PC-3 (cell line): Measurements from ENCODE around the gene ANKRD27. TPM values are rescaled to one million over a fixed set of nuclear protein-coding genes. Genes with fewer than 3 reads are reported as not detected.

ENCODE experiments used
- ATAC-seq: fragments of 200-7000 bp; cut with Tn5 transposase; 2 replicates; pipeline ENCODE4 v1.9.1; 2020; ENCODE audit warnings: mild to moderate bottlenecking, moderate library complexity
- BruUV-seq: library from RNA; stranded (reverse); fragments of 400-500 nt; replicated peaks from 2 replicates; lab custom pipeline; 2021; lab: Mats Ljungman, UMichigan
- CTCF ChIA-PET: fragments of 300-600 bp; sonication (Branson Sonifier 250); formaldehyde crosslinking; loops from one replicate; lab custom pipeline; 2022; ENCODE audit warnings: antibody characterized with exemption; lab: Charles Lee
- POLR2A ChIA-PET: fragments of 300-600 bp; sonication (Branson Sonifier 250); formaldehyde crosslinking; loops from one replicate; lab custom pipeline; 2022; ENCODE audit warnings: antibody characterized with exemption; ENCODE audit not compliant: unreplicated experiment; lab: Charles Lee
- DNase-seq: peaks from one replicate; pipeline ENCODE4 v3.0.0-alpha.2; 2015
- H2AFZ ChIP-seq: fragments of 300-600 bp; sonication (generic); 2 replicates; pipeline ENCODE4 v1.6.0; 2016; ENCODE audit warnings: antibody characterized with exemption, low read length
- H3F3A ChIP-seq: fragments of 300-600 bp; sonication (generic); one replicate; pipeline ENCODE4 v1.6.0; 2017; ENCODE audit warnings: antibody characterized with exemption, low read length, control low read depth, mild to moderate bottlenecking; ENCODE audit not compliant: unreplicated experiment
- H3K27ac ChIP-seq: fragments of 300-600 bp; sonication (generic); 2 replicates; pipeline ENCODE4 v1.5.1; 2016; ENCODE audit warnings: mild to moderate bottlenecking, low read length
- H3K27me3 ChIP-seq: fragments of 300-600 bp; sonication (generic); 2 replicates; pipeline ENCODE4 v1.6.1; 2016; ENCODE audit warnings: low read length, mixed read lengths
- H3K36me3 ChIP-seq: fragments of 300-600 bp; sonication (generic); 2 replicates; pipeline ENCODE4 v1.6.1; 2016; ENCODE audit warnings: low read depth, mixed run types, low read length, mixed read lengths
- H3K4me1 ChIP-seq: fragments of 300-600 bp; sonication (generic); 2 replicates; pipeline ENCODE4 v1.5.1; 2016; ENCODE audit warnings: low read length; ENCODE audit not compliant: insufficient read depth
- H3K4me2 ChIP-seq: fragments of 300-600 bp; sonication (generic); 2 replicates; pipeline ENCODE4 v1.6.0; 2016; ENCODE audit warnings: low read length
- H3K4me3 ChIP-seq: fragments of 300-600 bp; sonication (generic); 2 replicates; pipeline ENCODE4 v1.5.1; 2016; ENCODE audit warnings: mild to moderate bottlenecking, low read length, mixed read lengths
- H3K79me2 ChIP-seq: fragments of 300-600 bp; sonication (generic); 2 replicates; pipeline ENCODE4 v1.6.1; 2017; ENCODE audit warnings: low read length, mixed read lengths
- H3K9ac ChIP-seq: fragments of 300-600 bp; sonication (generic); 2 replicates; pipeline ENCODE4 v1.6.0; 2016; ENCODE audit warnings: mild to moderate bottlenecking, low read length
- H3K9me2 ChIP-seq: fragments of 300-600 bp; sonication (generic); replicated peaks from 2 replicates; pipeline ENCODE4 v1.6.1; 2016; ENCODE audit warnings: mixed run types, low read length, mixed read lengths
- H3K9me3 ChIP-seq: fragments of 300-600 bp; sonication (generic); 2 replicates; pipeline ENCODE4 v1.6.1; 2016; ENCODE audit warnings: low read length, mixed read lengths
- H4K20me1 ChIP-seq: fragments of 300-600 bp; sonication (generic); 2 replicates; pipeline ENCODE4 v1.6.1; 2016; ENCODE audit warnings: low read length, mixed read lengths
- EZH2 ChIP-seq: fragments of 300-600 bp; sonication (generic); IDR thresholded peaks from one replicate; pipeline ENCODE4 v1.6.1; 2017; ENCODE audit warnings: antibody characterized with exemption, mild to moderate bottlenecking, low read length; ENCODE audit not compliant: unreplicated experiment
- EZH2phosphoT487 ChIP-seq: fragments of 300-600 bp; sonication (generic); IDR thresholded peaks from 2 replicates; pipeline ENCODE4 v1.6.1; 2018; ENCODE audit warnings: mild to moderate bottlenecking, antibody characterized with exemption, low read length, borderline replicate concordance
- intact Hi-C: fragments of 100-400 bp; cut with micrococcal nuclease; formaldehyde crosslinking; loops from 2 replicates; pipeline ENCODE4 v1.9.0; 2023
- total RNA-seq: library from RNA; depleted of rRNA; stranded (reverse); fragments of >200 nt; gene quantifications from 2 replicates; pipeline ENCODE4 v1.2.3, GENCODE V29; 2014
- TF ChIP-seq, protein P1 (sequence below): fragments of 300-600 bp; sonication (generic); conservative IDR thresholded peaks from 2 replicates; pipeline ENCODE4 v1.5.1; 2017; ENCODE audit warnings: antibody characterized with exemption, low read depth, mild to moderate bottlenecking, low read length

Gene ANKRD27
- total RNA-seq, 1 experiment from 2014 or later, result 14.3 TPM

DNA sequence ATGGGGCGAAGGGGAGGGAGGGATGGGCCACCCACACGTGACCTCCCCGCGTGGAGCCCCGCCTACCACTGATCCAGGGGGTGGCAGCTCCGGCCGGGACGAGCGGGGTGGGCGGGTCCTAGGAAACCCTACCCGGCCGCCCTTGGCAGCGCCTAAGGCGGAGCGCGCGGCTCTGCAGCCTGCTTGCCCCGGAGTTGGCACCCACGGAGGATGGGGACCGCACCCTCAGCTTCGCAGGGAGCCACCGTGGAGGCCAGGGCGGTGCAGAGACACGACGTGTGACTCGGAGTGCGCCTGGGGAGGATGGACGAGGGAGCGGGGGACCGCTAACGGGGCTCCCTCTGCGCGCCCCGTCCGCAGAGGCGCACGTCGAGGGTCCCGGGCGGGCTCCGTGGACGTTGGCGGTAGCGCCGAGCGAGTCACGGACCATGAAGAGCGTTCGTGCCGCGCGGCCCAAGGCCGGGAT lies 773 bp upstream of the ANKRD27 start, which contains the start of gene RGS9BP:
Gene RGS9BP, plus strand, starts transcription at position 129 of the 466 bp plus-strand sequence. CDS start 416 bp downstream, outside the sequence.
- Histone ChIP-seq H3K9me2 (no peaks in the 10 kb centered on the region), H3K9ac (peak within 1 kb of the TSS; percentile 79), H3K4me2 (peak within 1 kb of the TSS; percentile 99), H3K27ac (peak within 1 kb of the TSS; percentile 36; the same call in 1 of the 2 replicates), H3F3A (no peaks in the 10 kb centered on the region), H2AFZ (peak within 1 kb of the TSS; percentile 99), H3K36me3 (no peaks in the 10 kb centered on the region), H3K79me2 (peaks cover 40% of the 10 kb centered on the region), H3K4me3 (peak within 1 kb of the TSS; percentile 91), H3K9me3 (no peaks in the 10 kb centered on the region), H3K27me3 (no peaks in the 10 kb centered on the region), H4K20me1 (peaks cover 7% of the 10 kb centered on the region; the same call in 1 of the 2 replicates), H3K4me1 (peaks cover 10% of the 10 kb centered on the region; the same call in 1 of the 2 replicates)
- intact Hi-C loops, result no loop called here
- ChIA-PET POLR2A (no interaction called here), CTCF (no interaction called here)
- TF ChIP-seq, protein P1, sequence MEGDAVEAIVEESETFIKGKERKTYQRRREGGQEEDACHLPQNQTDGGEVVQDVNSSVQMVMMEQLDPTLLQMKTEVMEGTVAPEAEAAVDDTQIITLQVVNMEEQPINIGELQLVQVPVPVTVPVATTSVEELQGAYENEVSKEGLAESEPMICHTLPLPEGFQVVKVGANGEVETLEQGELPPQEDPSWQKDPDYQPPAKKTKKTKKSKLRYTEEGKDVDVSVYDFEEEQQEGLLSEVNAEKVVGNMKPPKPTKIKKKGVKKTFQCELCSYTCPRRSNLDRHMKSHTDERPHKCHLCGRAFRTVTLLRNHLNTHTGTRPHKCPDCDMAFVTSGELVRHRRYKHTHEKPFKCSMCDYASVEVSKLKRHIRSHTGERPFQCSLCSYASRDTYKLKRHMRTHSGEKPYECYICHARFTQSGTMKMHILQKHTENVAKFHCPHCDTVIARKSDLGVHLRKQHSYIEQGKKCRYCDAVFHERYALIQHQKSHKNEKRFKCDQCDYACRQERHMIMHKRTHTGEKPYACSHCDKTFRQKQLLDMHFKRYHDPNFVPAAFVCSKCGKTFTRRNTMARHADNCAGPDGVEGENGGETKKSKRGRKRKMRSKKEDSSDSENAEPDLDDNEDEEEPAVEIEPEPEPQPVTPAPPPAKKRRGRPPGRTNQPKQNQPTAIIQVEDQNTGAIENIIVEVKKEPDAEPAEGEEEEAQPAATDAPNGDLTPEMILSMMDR, result no peak
- TF ChIP-seq EZH2, result no peak
- no peak for TF ChIP-seq EZH2phosphoT487
- DNase-seq (peak; percentile 61), ATAC-seq (peak; percentile 73)
- BruUV-seq, result no TSS peak

DNA sequence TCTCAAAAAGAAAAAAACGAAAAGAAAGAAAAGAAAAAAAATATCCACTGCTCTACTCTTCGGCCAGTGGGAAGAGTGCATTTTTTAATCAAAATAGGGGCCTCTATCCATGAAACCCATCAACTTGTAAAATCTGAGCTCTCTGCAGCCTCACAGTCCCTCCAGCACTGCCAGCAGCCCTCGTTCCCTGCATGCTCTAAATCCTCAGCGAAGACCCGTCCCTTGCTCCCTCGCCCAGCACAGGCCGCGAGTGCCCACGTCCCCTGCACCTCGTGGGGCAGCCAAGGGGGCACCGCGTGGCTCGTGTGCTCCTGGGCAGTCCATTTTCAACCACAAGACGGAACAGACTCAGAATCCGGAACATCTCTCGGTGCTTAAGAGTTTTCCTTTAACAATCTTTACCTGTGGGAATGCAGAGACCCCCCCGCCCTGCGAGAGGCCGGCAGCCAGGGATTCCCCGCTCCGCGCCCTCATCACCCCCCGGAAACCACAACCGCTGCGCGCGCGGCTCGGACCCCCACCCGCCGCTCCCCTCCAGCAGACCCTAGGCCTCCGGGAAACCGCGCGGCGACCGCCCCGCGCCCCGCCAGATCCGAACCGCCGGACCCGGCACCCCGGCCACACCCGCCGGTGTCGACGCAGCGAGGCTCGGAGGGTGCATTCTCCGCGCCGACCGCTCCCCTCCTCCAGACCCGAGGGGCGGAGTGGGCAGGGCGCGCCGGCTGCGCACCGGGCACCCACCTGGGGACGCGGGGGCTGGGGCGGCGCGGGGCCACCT lies 638 bp downstream of the ANKRD27 start:
- ChIA-PET POLR2A (no interaction called here), CTCF (interaction anchor here (0.7 kb wide), 1 partner anchor 1620 kb away, joined by 6 read pairs; no protein-coding TSS in a partner anchor)
- H3K9ac ChIP-seq, result peak overlapping the region; percentile 79
- H3K4me2 ChIP-seq, result peak overlapping the region; percentile 99
- no peak for DNase-seq
- BruUV-seq, result TSS peak; percentile 43
- intact Hi-C loops, result no loop called here
- no peak overlapping the region for H3K27ac ChIP-seq
- H3K36me3 ChIP-seq, result no peaks in the 10 kb centered on the region
- H4K20me1 ChIP-seq, result peaks cover 7% of the 10 kb centered on the region; the same call in 1 of the 2 replicates
- no peak for ATAC-seq
- H3K4me1 ChIP-seq, result peaks cover 15% of the 10 kb centered on the region
- no peaks in the 10 kb centered on the region for H3K9me2 ChIP-seq
- H3K27me3 ChIP-seq, result no peaks in the 10 kb centered on the region
- TF ChIP-seq EZH2 (no peak), EZH2phosphoT487 (no peak)
- TF ChIP-seq, protein P1, result no peak
- H3K79me2 ChIP-seq, result peaks cover 51% of the 10 kb centered on the region
- peak overlapping the region; percentile 91 for H3K4me3 ChIP-seq
- peak overlapping the region; percentile 76 for H2AFZ ChIP-seq
- no peaks in the 10 kb centered on the region for H3F3A ChIP-seq
- H3K9me3 ChIP-seq, result no peaks in the 10 kb centered on the region
